ENCODE data around the gene SERTAD4.

- TF ChIP-seq GATA3 (IDR thresholded peaks at IDR 0.05; ENCODE audit: low read depth, low read length) (no peak), GATA2 (IDR thresholded peaks at IDR 0.05; ENCODE audit: low read depth, low read length) (no peak)
These were observed 10.1 kb upstream of the SERTAD4 start for GRCh38 chr1:210222340-210223006.
